HG02798 (cell line): ENCODE results near the gene GRIFIN.
A peak's percentile ranks its signal among the peaks of the same experiment; 100 is the strongest.

ENCODE experiments used
- ATAC-seq: cut with Tn5 transposase; IDR thresholded peaks from one replicate; pipeline ENCODE4 v1.9.1; 2021; ENCODE audit warnings: mild to moderate bottlenecking; ENCODE audit not compliant: unreplicated experiment, poor library complexity

GRIFIN gene

GRCh38 chr7:2476298-2476697, at the start of gene GRIFIN:
Gene GRIFIN, minus strand, starts transcription at chr7:2476398. Its CDS starts 15 bp downstream, at chr7:2476383.
- no peak for ATAC-seq

GRCh38 chr7:2524808-2525657, 48.8 kb upstream of the GRIFIN start:
- ATAC-seq = no peak

- ATAC-seq = no peak
Observed at GRCh38 chr7:2523941-2524807, 48.0 kb upstream of the GRIFIN start.

- ATAC-seq = no peak
Observed at GRCh38 chr7:2523461-2523936, 47.3 kb upstream of the GRIFIN start.

- no peak for ATAC-seq
Observed at GRCh38 chr7:2522780-2523433, 46.7 kb upstream of the GRIFIN start.

- no peak for ATAC-seq
Observed at GRCh38 chr7:2521952-2522591, 45.9 kb upstream of the GRIFIN start.

- ATAC-seq = no peak
Observed at GRCh38 chr7:2521341-2521745, 45.1 kb upstream of the GRIFIN start.

GRCh38 chr7:2520761-2521290, 44.6 kb upstream of the GRIFIN start:
- no peak for ATAC-seq

GRCh38 chr7:2520131-2520760, 44.0 kb upstream of the GRIFIN start:
- ATAC-seq = no peak

- peak; percentile 91 for ATAC-seq
Observed at GRCh38 chr7:2519119-2519930, 43.1 kb upstream of the GRIFIN start, which contains the start of gene LFNG. Gene LFNG, plus strand, starts transcription at chr7:2519774. Its CDS starts 88 bp downstream, at chr7:2519862.

GRCh38 chr7:2518737-2519118, 42.5 kb upstream of the GRIFIN start:
- no peak for ATAC-seq

- no peak for ATAC-seq
Observed at GRCh38 chr7:2517678-2518507, 41.7 kb upstream of the GRIFIN start.

GRCh38 chr7:2517026-2517425, 40.8 kb upstream of the GRIFIN start:
- no peak for ATAC-seq

GRCh38 chr7:2516194-2516555, 40.0 kb upstream of the GRIFIN start:
- no peak for ATAC-seq

- no peak for ATAC-seq
Observed at GRCh38 chr7:2515424-2516193, 39.4 kb upstream of the GRIFIN start.

- no peak for ATAC-seq
Observed at GRCh38 chr7:2514473-2515423, 38.5 kb upstream of the GRIFIN start.
